A673 (cell line): ENCODE results near the gene CCDC12. TPM values are rescaled to one million over a fixed set of nuclear protein-coding genes. Genes with fewer than 3 reads are reported as not detected.

Source experiments
- BruUV-seq: library from RNA; stranded (reverse); fragments of 400-500 nt; replicated peaks from 2 replicates; lab custom pipeline; 2021; lab: Mats Ljungman, UMichigan
- CTCF ChIA-PET: fragments of 300-600 bp; sonication (Branson Sonifier 250); formaldehyde crosslinking; loops from one replicate; lab custom pipeline; 2022; ENCODE audit warnings: antibody characterized with exemption; lab: Charles Lee
- POLR2A ChIA-PET: fragments of 300-600 bp; sonication (Branson Sonifier 250); formaldehyde crosslinking; loops from one replicate; lab custom pipeline; 2022; ENCODE audit warnings: antibody characterized with exemption; ENCODE audit not compliant: low non-redundant PET; lab: Charles Lee
- DNase-seq: peaks from one replicate; pipeline ENCODE4 v3.0.0-alpha.2; 2015; ENCODE audit warnings: low spot score
- H3K27ac ChIP-seq: fragments of 200-600 bp; sonication (generic); 2 replicates; pipeline ENCODE4 v1.5.1; 2016; ENCODE audit warnings: mixed run types, low read depth, mild to moderate bottlenecking, mixed read lengths, antibody characterized with exemption, low read length; ENCODE audit not compliant: poor library complexity, severe bottlenecking
- H3K27me3 ChIP-seq: fragments of 200-600 bp; sonication (generic); replicated peaks from 2 replicates; pipeline ENCODE4 v1.6.1; 2017; ENCODE audit warnings: mixed run types, low read depth, mild to moderate bottlenecking, mixed read lengths, antibody characterized with exemption, low read length; ENCODE audit not compliant: insufficient read depth, poor library complexity
- H3K36me3 ChIP-seq: fragments of 200-600 bp; sonication (generic); 2 replicates; pipeline ENCODE4 v1.6.1; 2016; ENCODE audit warnings: mixed run types, mild to moderate bottlenecking, mixed read lengths, antibody characterized with exemption, low read length; ENCODE audit not compliant: insufficient read depth, poor library complexity, severe bottlenecking
- H3K4me1 ChIP-seq: fragments of 200-600 bp; sonication (generic); 2 replicates; pipeline ENCODE4 v1.6.1; 2017; ENCODE audit warnings: mixed run types, mild to moderate bottlenecking, mixed read lengths, antibody characterized with exemption, low read length; ENCODE audit not compliant: insufficient read depth, poor library complexity, severe bottlenecking
- H3K4me3 ChIP-seq: fragments of 200-600 bp; sonication (generic); 2 replicates; pipeline ENCODE4 v1.5.1; 2016; ENCODE audit warnings: low read depth, mixed run types, mild to moderate bottlenecking, mixed read lengths, low read length; ENCODE audit not compliant: poor library complexity, severe bottlenecking
- H3K9me3 ChIP-seq: fragments of 200-600 bp; sonication (generic); 2 replicates; pipeline ENCODE4 v1.6.1; 2016; ENCODE audit warnings: mixed run types, low read depth, mild to moderate bottlenecking, mixed read lengths, antibody characterized with exemption, low read length; ENCODE audit not compliant: poor library complexity, severe bottlenecking
- CTCF ChIP-seq: fragments of 300-800, 200-600 bp; sonication (generic); conservative IDR thresholded peaks from 2 replicates; pipeline ENCODE4 v1.5.1; 2017; ENCODE audit warnings: low read depth, mild to moderate bottlenecking, antibody characterized with exemption, low read length, moderate library complexity, mixed read lengths
- EZH2 ChIP-seq: fragments of 200-600 bp; sonication (generic); IDR thresholded peaks from 2 replicates; pipeline ENCODE4 v1.6.1; 2017; ENCODE audit warnings: borderline replicate concordance, low read depth, mild to moderate bottlenecking, mixed read lengths, antibody characterized with exemption, low read length; ENCODE audit not compliant: poor library complexity, severe bottlenecking
- intact Hi-C: fragments of 100-400 bp; cut with micrococcal nuclease; formaldehyde crosslinking; loops from one replicate; pipeline ENCODE4 v1.10.0; 2022; ENCODE audit not compliant: unreplicated experiment
- total RNA-seq: library from RNA; stranded (reverse); gene quantifications from 2 replicates; pipeline ENCODE4 v1.2.3, GENCODE V29; 2021

Gene CCDC12
- total RNA-seq, 1 experiment from 2014 or later = 28.2 TPM

DNA sequence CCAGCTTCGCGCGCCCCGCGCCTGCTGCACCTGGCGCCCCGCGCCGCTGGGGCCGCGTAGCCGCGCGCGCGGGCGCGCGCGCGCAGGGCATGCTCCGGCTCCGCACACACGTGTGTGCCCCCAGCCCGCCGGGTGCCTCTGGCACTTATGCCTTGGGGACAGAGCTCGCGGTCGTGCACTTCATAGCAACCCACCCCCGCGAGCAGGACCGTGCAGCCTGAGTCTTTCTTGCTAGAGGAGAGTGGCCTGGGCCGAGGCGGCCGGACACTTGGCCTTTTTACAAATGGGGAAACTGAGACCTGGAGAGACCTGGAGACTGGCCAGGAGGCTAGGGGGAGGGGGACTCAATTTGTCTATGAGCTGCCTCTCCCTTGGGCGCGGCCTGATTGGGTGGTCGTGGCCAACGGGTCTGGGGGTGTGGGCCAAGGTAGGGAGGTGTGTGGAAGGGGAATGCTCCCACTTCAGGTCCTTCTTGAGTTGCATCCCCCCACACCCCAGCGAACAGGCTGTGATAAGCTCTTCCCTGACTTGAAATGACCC is 3.5 kb upstream of the CCDC12 start:
- BruUV-seq = no TSS peak
- POLR2A ChIA-PET = no interaction called here
- no peak overlapping the region for H3K27ac ChIP-seq

GRCh38 chr3:46978985-46979944 is 2.7 kb upstream of the CCDC12 start, which contains the start of gene NBEAL2:
NBEAL2 (plus strand) TSS chr3:46979666; CDS start chr3:46979862, 196 bp downstream.
- DNase-seq = peak; percentile 89
- POLR2A ChIA-PET = no interaction called here
- Histone ChIP-seq H3K4me1 (no peaks in the 10 kb centered on the region), H3K27me3 (no peaks in the 10 kb centered on the region), H3K27ac (peak within 1 kb of the TSS; percentile 72), H3K36me3 (no peaks in the 10 kb centered on the region), H3K4me3 (peak within 1 kb of the TSS; percentile 53), H3K9me3 (no peaks in the 10 kb centered on the region)
- no TSS peak for BruUV-seq
- TF ChIP-seq CTCF = no peak
- no peak for TF ChIP-seq EZH2
- CTCF ChIA-PET = interaction anchor here (0.6 kb wide), 1 partner anchor 28 kb away, joined by 6 read pairs; no protein-coding TSS in a partner anchor
- intact Hi-C loops = no loop called here

More for the DNA sequence above, 3.5 kb upstream of the CCDC12 start:
- peak overlapping the region; percentile 53 for H3K4me3 ChIP-seq
- TF ChIP-seq CTCF (no peak), EZH2 (no peak)
- H3K27me3 ChIP-seq = no peaks in the 10 kb centered on the region
- no peaks in the 10 kb centered on the region for H3K4me1 ChIP-seq
- DNase-seq = no peak
- no peaks in the 10 kb centered on the region for H3K9me3 ChIP-seq
- no peaks in the 10 kb centered on the region for H3K36me3 ChIP-seq
- intact Hi-C loops = no loop called here
- CTCF ChIA-PET = no interaction called here

DNA sequence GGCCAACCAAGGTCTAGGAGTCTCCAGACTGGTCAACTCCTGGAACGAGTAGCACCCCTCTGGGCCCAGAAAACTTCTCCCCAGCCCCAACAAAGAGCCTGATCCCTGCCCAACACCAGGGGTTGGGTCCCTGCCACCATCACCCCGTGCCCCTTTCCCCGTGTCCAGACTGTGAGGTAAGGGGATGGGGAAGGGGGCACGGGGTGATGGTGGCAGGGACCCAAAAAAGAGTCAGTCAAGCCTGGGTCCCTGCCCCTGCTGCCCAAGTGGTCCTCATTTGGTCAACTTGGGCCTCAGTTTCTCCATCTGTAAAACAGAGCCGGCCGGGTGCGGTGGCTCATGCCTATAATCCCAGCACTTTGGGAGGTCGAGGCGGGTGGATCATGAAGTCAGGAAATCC is 1.8 kb upstream of the CCDC12 start:
- Histone ChIP-seq H3K9me3 (no peaks in the 10 kb centered on the region), H3K27ac (no peak overlapping the region), H3K36me3 (no peaks in the 10 kb centered on the region), H3K4me1 (no peaks in the 10 kb centered on the region), H3K27me3 (no peaks in the 10 kb centered on the region), H3K4me3 (no peak overlapping the region)
- no TSS peak for BruUV-seq
- ChIA-PET CTCF (interaction anchor here (0.6 kb wide), 1 partner anchor 27 kb away, joined by 6 read pairs; no protein-coding TSS in a partner anchor), POLR2A (no interaction called here)
- TF ChIP-seq CTCF (no peak), EZH2 (no peak)
- DNase-seq = no peak
- intact Hi-C loops = no loop called here
